ENCODE results near the gene CSNK1G2.

The CSNK1G2 gene

DNA sequence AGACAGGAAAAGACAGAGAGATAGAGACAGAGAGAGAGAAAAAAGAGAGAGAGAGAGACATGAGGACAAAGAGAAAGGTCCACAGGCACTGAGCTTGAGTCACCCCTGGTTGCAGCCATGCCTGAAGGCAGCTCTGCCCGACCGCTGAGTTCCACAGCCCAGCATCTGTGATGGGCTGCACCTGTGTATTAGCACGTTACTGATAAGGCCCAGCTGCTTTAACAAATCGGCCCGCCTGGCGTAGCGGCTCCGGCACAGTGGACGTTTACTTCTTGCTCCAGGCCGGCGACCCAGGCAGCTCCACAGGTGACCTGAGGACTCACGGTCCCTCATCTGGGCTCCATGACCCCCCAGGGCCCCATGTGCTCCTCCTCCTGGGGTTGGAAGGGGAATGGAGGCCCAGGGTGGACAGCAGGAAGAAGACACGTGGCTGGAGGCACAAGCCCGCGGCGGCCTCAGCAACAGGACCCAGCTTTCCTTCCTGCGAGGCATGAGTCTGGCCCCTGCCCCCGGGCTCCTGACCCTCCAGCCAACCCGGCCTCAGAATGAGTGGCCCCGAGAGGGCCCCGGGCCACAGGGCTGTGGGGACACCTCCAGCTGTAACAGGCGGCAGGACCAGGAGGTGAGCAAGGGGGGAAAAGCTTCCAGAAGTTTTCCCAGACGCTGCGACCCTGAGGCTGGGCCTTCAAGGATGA, 3.9 kb upstream of the CSNK1G2 start:
- TF ChIP-seq ZFX (IDR thresholded peaks at IDR 0.05; ENCODE audit: borderline replicate concordance) (no peak), CTCF (IDR thresholded peaks at IDR 0.05) (no peak)
- H3K27ac ChIP-seq: no peak overlapping the region

DNA sequence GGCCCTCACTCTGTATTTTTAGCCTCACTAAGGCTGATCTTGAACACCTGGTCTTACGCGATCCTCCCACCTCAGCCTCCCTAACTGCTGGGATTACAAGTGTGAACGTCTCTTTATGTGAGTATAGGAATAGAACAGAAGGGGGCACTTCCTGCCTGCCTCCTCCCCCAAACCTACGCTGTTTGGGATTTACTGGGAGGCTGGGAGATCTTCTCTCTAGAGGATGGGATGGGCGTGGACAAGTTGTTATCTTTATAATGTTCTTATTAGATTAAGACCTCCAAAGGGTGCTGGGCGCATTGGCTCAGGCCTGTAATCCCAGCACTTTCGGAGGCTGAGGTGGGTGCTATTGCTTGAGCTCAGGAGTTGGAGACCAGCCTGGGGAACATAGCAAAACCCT, 2.9 kb upstream of the CSNK1G2 start:
- TF ChIP-seq ZFX (IDR thresholded peaks at IDR 0.05; ENCODE audit: borderline replicate concordance) (no peak), CTCF (IDR thresholded peaks at IDR 0.05) (no peak)
- H3K27ac ChIP-seq: no peak overlapping the region

GRCh38 chr19:1942078-1942933, 1.3 kb downstream of the CSNK1G2 start:
- H3K27ac ChIP-seq: peak overlapping the region; percentile 89
- no peak for TF ChIP-seq ZFX (IDR thresholded peaks at IDR 0.05; ENCODE audit: borderline replicate concordance)
- no peak for TF ChIP-seq CTCF (IDR thresholded peaks at IDR 0.05)

- H3K27ac ChIP-seq: peak overlapping the region; percentile 89
Measured at GRCh38 chr19:1942934-1943555, 2.1 kb downstream of the CSNK1G2 start.

DNA sequence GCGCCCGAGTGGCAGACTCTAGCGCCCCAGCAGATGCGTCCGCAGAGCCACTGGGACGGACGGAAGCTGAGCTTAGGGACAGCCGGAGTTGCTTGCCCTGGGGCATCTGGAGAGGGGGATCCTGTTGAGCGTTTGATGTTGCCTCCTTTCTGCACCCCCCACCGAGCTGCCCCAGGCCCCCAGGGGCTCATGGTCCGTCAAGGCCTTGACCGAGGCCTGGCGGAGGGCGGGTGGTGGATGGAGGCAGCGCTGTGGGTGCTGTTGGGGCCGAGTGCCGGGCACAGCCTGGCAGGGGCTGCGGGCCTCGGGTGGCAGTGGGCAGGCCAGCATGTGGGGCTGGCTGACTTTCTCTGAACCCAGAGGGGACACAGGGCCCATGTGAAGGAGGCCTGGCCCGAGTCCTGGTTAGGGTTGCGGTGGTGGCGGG, 2.7 kb downstream of the CSNK1G2 start:
- no peak for TF ChIP-seq CTCF (IDR thresholded peaks at IDR 0.05)
- no peak for TF ChIP-seq ZFX (IDR thresholded peaks at IDR 0.05; ENCODE audit: borderline replicate concordance)
- H3K27ac ChIP-seq: peak overlapping the region; percentile 89

More at GRCh38 chr19:1942934-1943555, 2.1 kb downstream of the CSNK1G2 start:
- no peak for TF ChIP-seq ZFX (IDR thresholded peaks at IDR 0.05; ENCODE audit: borderline replicate concordance)
- no peak for TF ChIP-seq CTCF (IDR thresholded peaks at IDR 0.05)

DNA sequence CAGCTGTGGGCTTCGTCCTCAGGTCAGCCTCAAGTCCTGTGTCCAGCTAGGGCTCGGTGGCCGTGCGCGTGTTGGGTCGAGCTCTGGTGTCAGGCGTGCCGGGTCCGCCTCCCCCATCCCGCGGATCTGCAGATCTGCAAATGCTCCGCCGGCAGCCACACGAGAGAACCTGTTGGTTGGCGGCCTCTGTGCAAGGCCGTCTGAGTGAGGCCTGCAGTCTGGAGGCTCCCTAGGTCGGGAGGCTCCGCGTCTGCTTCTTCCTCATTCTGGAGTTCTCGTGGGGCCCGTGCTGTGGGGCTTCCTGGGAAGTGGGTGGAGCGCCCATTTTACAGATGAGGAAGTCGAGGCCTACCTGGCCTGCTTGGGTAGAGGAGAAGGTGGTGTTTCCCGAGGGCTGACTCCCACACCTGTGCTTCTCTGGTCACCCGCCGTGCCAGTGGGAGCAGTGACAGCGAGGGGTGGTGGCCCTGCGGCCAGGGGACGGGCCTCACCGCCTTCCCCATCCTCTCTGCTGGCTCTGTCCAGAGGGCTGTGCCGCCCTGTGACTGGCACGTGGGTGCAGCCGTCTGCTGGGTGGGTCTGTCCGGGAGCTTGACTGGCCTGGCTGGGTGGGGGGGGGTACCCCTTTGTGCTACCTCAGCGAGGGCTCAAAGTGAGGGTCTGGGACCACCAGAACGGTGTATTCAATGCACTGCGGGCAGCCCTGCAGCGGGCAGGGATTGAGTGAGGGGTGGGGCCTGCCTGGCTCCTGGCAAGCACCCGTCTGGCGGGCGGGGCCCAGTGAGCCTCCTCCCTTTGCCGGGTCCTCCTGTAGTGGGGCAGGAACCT, 3.3 kb downstream of the CSNK1G2 start:
- TF ChIP-seq ZFX (IDR thresholded peaks at IDR 0.05; ENCODE audit: borderline replicate concordance) (no peak), CTCF (IDR thresholded peaks at IDR 0.05) (no peak)
- H3K27ac ChIP-seq: no peak overlapping the region
